ENCODE results near the gene CLDN18. TPM values are rescaled to one million over a fixed set of nuclear protein-coding genes. Genes with fewer than 3 reads are reported as not detected.

Gene CLDN18
- total RNA-seq, 1 experiment from 2014 or later: 0.13 TPM

DNA sequence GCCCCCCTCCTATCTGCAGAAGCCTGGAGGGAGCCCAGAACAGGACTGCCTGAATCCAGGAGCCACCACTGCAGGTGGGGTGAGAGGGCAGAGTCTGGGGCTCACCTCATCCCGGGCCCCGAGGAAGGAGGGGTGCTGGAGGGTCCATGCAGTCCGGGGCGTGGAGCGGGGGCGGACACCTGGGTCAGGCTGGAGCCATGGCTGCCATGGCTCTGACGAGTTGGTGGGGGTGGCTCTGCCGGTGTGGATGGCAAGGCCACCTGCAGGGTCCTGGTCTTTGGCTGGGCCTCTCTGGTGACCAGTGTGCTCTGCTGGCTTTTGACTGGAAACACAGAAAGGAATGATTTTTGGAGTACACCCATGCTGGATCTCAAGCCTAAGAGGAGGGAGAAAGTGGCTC, 58.1 kb downstream of the CLDN18 start (continued):
- TF ChIP-seq ZNF396 (CRISPR knock-in tag; IDR thresholded peaks at IDR 0.05; ENCODE audit: borderline replicate concordance) (no peak), ELF4 (CRISPR knock-in tag; IDR thresholded peaks at IDR 0.05; ENCODE audit: low read depth) (no peak), EMX1 (CRISPR knock-in tag; IDR thresholded peaks at IDR 0.05) (no peak), OVOL2 (CRISPR knock-in tag; IDR thresholded peaks at IDR 0.05; ENCODE audit: borderline replicate concordance) (no peak), ZMAT4 (CRISPR knock-in tag; IDR thresholded peaks at IDR 0.05) (no peak), SOX15 (CRISPR knock-in tag; IDR thresholded peaks at IDR 0.05) (no peak)
- TF ChIP-seq, protein P1, sequence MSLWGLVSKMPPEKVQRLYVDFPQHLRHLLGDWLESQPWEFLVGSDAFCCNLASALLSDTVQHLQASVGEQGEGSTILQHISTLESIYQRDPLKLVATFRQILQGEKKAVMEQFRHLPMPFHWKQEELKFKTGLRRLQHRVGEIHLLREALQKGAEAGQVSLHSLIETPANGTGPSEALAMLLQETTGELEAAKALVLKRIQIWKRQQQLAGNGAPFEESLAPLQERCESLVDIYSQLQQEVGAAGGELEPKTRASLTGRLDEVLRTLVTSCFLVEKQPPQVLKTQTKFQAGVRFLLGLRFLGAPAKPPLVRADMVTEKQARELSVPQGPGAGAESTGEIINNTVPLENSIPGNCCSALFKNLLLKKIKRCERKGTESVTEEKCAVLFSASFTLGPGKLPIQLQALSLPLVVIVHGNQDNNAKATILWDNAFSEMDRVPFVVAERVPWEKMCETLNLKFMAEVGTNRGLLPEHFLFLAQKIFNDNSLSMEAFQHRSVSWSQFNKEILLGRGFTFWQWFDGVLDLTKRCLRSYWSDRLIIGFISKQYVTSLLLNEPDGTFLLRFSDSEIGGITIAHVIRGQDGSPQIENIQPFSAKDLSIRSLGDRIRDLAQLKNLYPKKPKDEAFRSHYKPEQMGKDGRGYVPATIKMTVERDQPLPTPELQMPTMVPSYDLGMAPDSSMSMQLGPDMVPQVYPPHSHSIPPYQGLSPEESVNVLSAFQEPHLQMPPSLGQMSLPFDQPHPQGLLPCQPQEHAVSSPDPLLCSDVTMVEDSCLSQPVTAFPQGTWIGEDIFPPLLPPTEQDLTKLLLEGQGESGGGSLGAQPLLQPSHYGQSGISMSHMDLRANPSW (CRISPR knock-in tag; conservative IDR thresholded peaks at IDR 0.05; ENCODE audit: low read depth): no peak
- TF ChIP-seq, protein P2, sequence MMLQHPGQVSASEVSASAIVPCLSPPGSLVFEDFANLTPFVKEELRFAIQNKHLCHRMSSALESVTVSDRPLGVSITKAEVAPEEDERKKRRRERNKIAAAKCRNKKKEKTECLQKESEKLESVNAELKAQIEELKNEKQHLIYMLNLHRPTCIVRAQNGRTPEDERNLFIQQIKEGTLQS (CRISPR knock-in tag; conservative IDR thresholded peaks at IDR 0.05): no peak

GRCh38 chr3:138068579-138069174, 58.7 kb downstream of the CLDN18 start:
- Mint-ChIP-seq H3K27me3 (ENCODE audit: low read depth) (no peaks in the 10 kb centered on the region), H3K27ac (no peak overlapping the region), H3K4me1 (peaks cover 18% of the 10 kb centered on the region), H3K4me3 (no peak overlapping the region), H3K36me3 (peaks cover 6% of the 10 kb centered on the region), H3K9me3 (no peaks in the 10 kb centered on the region)
- ChIA-PET CTCF (interaction anchor here (1.0 to 2.8 kb wide), 4 partner anchors 16 to 50 kb away, joined by 6 to 34 read pairs (median 8); partner anchors contain the start of gene DZIP1L), POLR2A (interaction anchor here (1.0 kb wide), 1 partner anchor 47 kb away, joined by 4 read pairs; the partner anchor contains the start of gene DZIP1L)
- DNase-seq (ENCODE audit: low spot score) (peak; percentile 89), ATAC-seq (peak; percentile 97)
- TF ChIP-seq JAZF1 (CRISPR knock-in tag; IDR thresholded peaks at IDR 0.05) (no peak), SOX15 (CRISPR knock-in tag; IDR thresholded peaks at IDR 0.05) (no peak), FOXJ3 (CRISPR knock-in tag; IDR thresholded peaks at IDR 0.05; ENCODE audit: borderline replicate concordance) (no peak), ZNF423 (CRISPR knock-in tag; IDR thresholded peaks at IDR 0.05) (no peak)
- TF ChIP-seq, protein P3, sequence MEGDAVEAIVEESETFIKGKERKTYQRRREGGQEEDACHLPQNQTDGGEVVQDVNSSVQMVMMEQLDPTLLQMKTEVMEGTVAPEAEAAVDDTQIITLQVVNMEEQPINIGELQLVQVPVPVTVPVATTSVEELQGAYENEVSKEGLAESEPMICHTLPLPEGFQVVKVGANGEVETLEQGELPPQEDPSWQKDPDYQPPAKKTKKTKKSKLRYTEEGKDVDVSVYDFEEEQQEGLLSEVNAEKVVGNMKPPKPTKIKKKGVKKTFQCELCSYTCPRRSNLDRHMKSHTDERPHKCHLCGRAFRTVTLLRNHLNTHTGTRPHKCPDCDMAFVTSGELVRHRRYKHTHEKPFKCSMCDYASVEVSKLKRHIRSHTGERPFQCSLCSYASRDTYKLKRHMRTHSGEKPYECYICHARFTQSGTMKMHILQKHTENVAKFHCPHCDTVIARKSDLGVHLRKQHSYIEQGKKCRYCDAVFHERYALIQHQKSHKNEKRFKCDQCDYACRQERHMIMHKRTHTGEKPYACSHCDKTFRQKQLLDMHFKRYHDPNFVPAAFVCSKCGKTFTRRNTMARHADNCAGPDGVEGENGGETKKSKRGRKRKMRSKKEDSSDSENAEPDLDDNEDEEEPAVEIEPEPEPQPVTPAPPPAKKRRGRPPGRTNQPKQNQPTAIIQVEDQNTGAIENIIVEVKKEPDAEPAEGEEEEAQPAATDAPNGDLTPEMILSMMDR (IDR thresholded peaks at IDR 0.05): peak; percentile 97

GRCh38 chr3:138070006-138070405, 60.0 kb downstream of the CLDN18 start:
- Mint-ChIP-seq H3K36me3 (peaks cover 8% of the 10 kb centered on the region), H3K27me3 (ENCODE audit: low read depth) (no peaks in the 10 kb centered on the region), H3K4me1 (peaks cover 18% of the 10 kb centered on the region), H3K9me3 (no peaks in the 10 kb centered on the region), H3K27ac (no peak overlapping the region), H3K4me3 (no peak overlapping the region)
- ATAC-seq: no peak
- DNase-seq (ENCODE audit: low spot score): no peak
- ChIA-PET POLR2A (no interaction called here), CTCF (interaction anchor here (0.9 to 2.8 kb wide), 7 partner anchors 18 to 280 kb away, joined by 3 to 34 read pairs (median 6); partner anchors contain the start of gene DZIP1L)
- TF ChIP-seq, protein P2 (CRISPR knock-in tag; conservative IDR thresholded peaks at IDR 0.05): no peak
- TF ChIP-seq, protein P4, sequence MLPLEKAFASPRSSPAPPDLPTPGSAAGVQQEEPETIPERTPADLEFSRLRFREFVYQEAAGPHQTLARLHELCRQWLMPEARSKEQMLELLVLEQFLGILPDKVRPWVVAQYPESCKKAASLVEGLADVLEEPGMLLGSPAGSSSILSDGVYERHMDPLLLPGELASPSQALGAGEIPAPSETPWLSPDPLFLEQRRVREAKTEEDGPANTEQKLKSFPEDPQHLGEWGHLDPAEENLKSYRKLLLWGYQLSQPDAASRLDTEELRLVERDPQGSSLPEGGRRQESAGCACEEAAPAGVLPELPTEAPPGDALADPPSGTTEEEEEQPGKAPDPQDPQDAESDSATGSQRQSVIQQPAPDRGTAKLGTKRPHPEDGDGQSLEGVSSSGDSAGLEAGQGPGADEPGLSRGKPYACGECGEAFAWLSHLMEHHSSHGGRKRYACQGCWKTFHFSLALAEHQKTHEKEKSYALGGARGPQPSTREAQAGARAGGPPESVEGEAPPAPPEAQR (CRISPR knock-in tag; IDR thresholded peaks at IDR 0.05): no peak
- TF ChIP-seq MLX (CRISPR knock-in tag; IDR thresholded peaks at IDR 0.05) (no peak), GABPB1 (CRISPR knock-in tag; IDR thresholded peaks at IDR 0.05) (no peak), EMX1 (CRISPR knock-in tag; IDR thresholded peaks at IDR 0.05) (no peak), ZMAT4 (CRISPR knock-in tag; IDR thresholded peaks at IDR 0.05) (no peak), ATF1 (CRISPR knock-in tag; IDR thresholded peaks at IDR 0.05) (no peak), SP1 (CRISPR knock-in tag; conservative IDR thresholded peaks at IDR 0.05) (no peak), TEAD4 (CRISPR knock-in tag; IDR thresholded peaks at IDR 0.05) (no peak), ZNF423 (CRISPR knock-in tag; IDR thresholded peaks at IDR 0.05) (no peak), CBFB (CRISPR knock-in tag; IDR thresholded peaks at IDR 0.05; ENCODE audit: low read depth) (no peak), ESRRA (CRISPR knock-in tag; IDR thresholded peaks at IDR 0.05; ENCODE audit: borderline replicate concordance) (no peak)
